Stimulated activated CD4-positive, alpha-beta T cell treated with anti-CD3 and anti-CD28 coated beads, Interleukin-1b, Interleukin-23, amount 100 ng/mL, for 1 hour (primary cell): ENCODE measurements around the gene PRR27.
"Not testable (repeated sequence)": the region's sequence is repeated elsewhere in the genome, so short reads cannot be mapped to it uniquely, and the experiment has no call there.

Source experiments
- DNase-seq, 2 donors: peaks; one replicate each; pipeline ENCODE4 v3.0.0-alpha.2; 2020; ENCODE audit warnings: low read depth in 2 of 2

The PRR27 gene

GRCh38 chr4:70197842-70198241 lies 43.8 kb downstream of the PRR27 start:
- no peak for DNase-seq

- DNase-seq: no peak
Observed at GRCh38 chr4:70203601-70204000, 49.6 kb downstream of the PRR27 start.

GRCh38 chr4:70212752-70213151 lies 58.7 kb downstream of the PRR27 start:
- not testable (repeated sequence) for DNase-seq
